Muscle of arm (tissue), 12 donors: ENCODE data around the gene PSMD14. TPM values are rescaled to one million over a fixed set of nuclear protein-coding genes. Genes with fewer than 3 reads are reported as not detected.

ENCODE experiments used
- DNase-seq: peaks from one replicate; pipeline ENCODE4 v3.0.0-alpha.2; 2013
- polyA plus RNA-seq, 12 donors: library from polyadenylated mRNA; unstranded; fragments of 120-200 nt; gene quantifications; one replicate each; pipeline ENCODE4 v1.2.1, GENCODE V29; 2013; ENCODE audit not compliant: insufficient read length in 12 of 12

The PSMD14 gene
- polyA plus RNA-seq, 12 donors, result 20.8 to 50.5 (median 47.2) TPM; not detected in 1

DNA sequence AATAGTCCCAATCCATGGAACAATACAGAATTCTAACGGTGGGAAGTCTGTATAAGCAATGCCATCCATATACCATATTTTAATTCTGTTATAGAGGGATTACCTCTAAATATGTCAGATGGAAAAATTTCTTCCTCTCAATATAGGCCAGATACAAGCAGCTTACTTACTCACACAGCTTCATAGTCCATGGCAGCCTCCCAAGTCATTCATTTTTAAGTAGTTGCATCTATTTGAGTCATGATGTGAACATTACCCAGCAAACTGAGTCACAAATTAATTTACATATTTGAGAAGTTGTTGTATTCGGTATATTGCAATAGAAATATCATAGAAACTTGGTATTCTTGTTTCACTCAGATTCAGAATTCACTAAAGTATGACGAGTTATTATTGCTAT lies 128.2 kb downstream of the PSMD14 start:
- no peak for DNase-seq

DNA sequence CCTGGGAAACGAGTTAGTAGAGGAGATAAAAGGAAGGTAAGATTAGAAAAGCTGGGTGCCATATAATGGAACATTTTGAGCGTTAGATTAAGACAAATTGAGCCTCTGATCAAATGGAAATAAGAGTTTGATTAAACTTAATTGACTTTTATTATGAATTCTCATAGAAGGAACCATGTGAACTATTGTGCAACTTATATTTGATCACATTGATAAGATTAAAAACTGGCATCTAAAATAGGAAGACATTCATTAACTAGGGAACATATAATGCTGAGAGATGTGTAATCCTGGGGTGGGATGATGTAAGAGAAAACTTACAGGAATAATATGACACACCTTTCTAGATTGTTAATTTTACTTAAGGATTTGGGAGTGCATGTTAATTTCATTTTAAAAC lies 130.4 kb downstream of the PSMD14 start:
- no peak for DNase-seq

DNA sequence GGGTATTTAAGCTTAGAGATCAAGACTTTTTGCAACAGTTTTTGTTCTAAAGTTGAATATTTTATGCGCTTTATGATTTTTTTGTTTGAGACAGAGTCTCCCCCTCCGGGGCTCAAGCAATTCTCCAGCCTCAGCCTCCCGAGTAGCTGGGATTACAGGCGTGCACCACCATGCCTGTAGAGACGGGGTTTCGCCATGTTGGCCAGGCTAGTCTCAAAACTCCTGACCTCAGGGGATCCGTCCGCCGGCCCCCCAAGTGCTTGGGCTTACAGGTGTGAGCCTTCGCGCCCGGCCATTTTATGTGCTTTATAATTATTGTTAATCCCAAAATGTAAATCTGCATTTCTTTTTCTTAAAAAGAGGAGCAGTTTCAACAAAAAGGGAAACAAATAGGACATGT lies 136.9 kb downstream of the PSMD14 start:
- DNase-seq, result no peak

DNA sequence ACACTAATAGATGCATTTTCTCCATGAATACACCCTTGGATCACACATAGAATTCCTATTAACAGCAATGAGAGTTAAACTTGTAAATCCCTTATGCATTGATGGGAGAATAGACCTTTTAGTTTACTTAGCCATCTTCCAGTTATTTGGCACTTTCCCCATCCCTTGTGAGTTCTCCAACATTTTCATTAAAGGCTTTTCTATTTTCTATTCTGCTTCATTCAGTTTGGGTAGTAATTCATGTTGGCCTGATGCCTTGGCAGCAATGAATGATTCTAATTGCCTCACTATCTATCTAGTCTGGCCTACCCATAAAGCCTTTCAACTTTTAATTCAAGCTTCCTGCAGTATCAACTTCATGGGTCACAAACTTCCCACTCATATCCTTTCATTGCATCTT lies 140.2 kb downstream of the PSMD14 start:
- DNase-seq, result no peak

Other genes with a start within 250 kb of the PSMD14 start
- 100 to 1,000 TPM in 1 of 12 donors, 10 to 100 TPM in 10, not detected in 1; 25.0 to 108 (median 36.4) TPM for gene TANK, start 148.0 kb upstream of the PSMD14 start, polyA plus RNA-seq
- under 1 TPM in 5 of 12 donors, not detected in 7; 0.04 to 0.38 (median 0.05) TPM for gene TBR1, start 107.9 kb downstream of the PSMD14 start, polyA plus RNA-seq